NCI-H1092 treated with DMSO at 0.1 percent for 48 hours (cell line): ENCODE measurements around the gene INTS13.
"Not testable (repeated sequence)": the region's sequence is repeated elsewhere in the genome, so short reads cannot be mapped to it uniquely, and the experiment has no call there.

Experiments
- DNase-seq: peaks from one replicate; lab custom pipeline; 2025; lab: John Stamatoyannopoulos, UW

Gene INTS13

GRCh38 chr12:26935636-26936378 is 2.0 kb downstream of the INTS13 start:
- DNase-seq, result no peak

GRCh38 chr12:26929590-26929989 is 8.2 kb downstream of the INTS13 start:
- no peak for DNase-seq

- no peak for DNase-seq
Measured at GRCh38 chr12:26928661-26929060, 9.1 kb downstream of the INTS13 start.

GRCh38 chr12:26921886-26922285 is 15.9 kb downstream of the INTS13 start:
- no peak for DNase-seq

GRCh38 chr12:26919216-26919555 is 18.6 kb downstream of the INTS13 start:
- DNase-seq, result no peak

- DNase-seq, result no peak
Measured at GRCh38 chr12:26918321-26919215, 19.2 kb downstream of the INTS13 start.

- DNase-seq, result no peak
Measured at GRCh38 chr12:26906704-26907103, 31.1 kb downstream of the INTS13 start.

- no peak for DNase-seq
Measured at GRCh38 chr12:26906024-26906423, 31.8 kb downstream of the INTS13 start.

- DNase-seq, result not testable (repeated sequence)
Measured at GRCh38 chr12:26903396-26903795, 34.4 kb downstream of the INTS13 start.

GRCh38 chr12:26896913-26897312 is 40.9 kb downstream of the INTS13 start:
- no peak for DNase-seq

GRCh38 chr12:26895672-26896071 is 42.1 kb downstream of the INTS13 start:
- no peak for DNase-seq

- DNase-seq, result no peak
Measured at GRCh38 chr12:26891704-26892103, 46.1 kb downstream of the INTS13 start.

GRCh38 chr12:26890784-26891183 is 47.0 kb downstream of the INTS13 start:
- no peak for DNase-seq

GRCh38 chr12:26884765-26885576 is 52.8 kb downstream of the INTS13 start:
- peak; percentile 89 for DNase-seq

GRCh38 chr12:26880625-26881024 is 57.2 kb downstream of the INTS13 start:
- DNase-seq, result no peak

GRCh38 chr12:26878661-26879119 is 59.1 kb downstream of the INTS13 start:
- peak; percentile 96 for DNase-seq

- no peak for DNase-seq
Measured at GRCh38 chr12:26874501-26875296, 63.1 kb downstream of the INTS13 start.

GRCh38 chr12:26872625-26873024 is 65.2 kb downstream of the INTS13 start:
- DNase-seq, result no peak

- DNase-seq, result no peak
Measured at GRCh38 chr12:26871985-26872384, 65.8 kb downstream of the INTS13 start.

GRCh38 chr12:26870491-26871419 is 67.0 kb downstream of the INTS13 start:
- peak; percentile 80 for DNase-seq
